ENCODE results near the gene CSRP2.

The CSRP2 gene

DNA sequence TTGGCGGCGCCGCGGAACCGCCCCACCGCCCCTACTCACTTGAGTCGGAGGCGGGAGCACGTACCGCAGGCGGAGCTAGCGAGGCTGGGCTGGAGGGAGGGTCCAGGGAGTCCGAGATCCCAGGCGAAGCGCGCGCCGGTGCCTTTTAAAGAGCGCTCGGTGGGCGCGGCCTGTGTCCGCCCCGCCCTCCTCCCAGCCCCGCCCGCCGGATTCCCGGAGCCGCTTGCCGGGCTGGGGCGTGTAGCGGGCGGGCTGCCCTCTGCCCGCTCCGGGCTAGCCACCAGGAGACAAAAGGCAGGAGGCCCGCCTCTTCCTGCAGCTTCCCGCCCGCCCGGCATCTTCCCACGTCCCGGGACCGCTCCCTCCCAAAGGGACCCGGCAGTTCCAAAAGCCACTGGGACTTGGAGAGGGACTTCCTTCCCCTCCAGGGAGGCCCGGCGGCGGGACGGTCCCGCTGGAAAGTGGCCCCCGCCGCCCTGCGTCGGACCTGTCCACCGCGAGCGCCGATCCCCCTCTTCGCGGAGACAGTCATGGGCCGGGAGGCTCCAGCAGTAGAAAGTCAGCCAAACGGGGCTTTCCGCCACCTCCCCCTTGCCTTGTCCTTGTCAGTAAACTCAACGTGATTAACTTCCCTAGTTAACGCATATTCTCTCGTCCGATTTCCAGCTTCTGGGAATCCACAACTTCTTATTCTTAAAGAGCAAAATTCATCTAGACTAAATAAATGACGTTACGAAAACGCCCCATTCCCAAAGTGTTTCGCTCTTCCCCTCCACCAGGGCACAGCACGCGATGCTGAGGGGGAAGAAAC, at the start of gene CSRP2:
CSRP2 (minus strand) TSS at position 121 of the 811 bp plus-strand sequence. CDS start 12,759 bp downstream, outside the sequence.
- DNase-seq, result peak; percentile 75

DNA sequence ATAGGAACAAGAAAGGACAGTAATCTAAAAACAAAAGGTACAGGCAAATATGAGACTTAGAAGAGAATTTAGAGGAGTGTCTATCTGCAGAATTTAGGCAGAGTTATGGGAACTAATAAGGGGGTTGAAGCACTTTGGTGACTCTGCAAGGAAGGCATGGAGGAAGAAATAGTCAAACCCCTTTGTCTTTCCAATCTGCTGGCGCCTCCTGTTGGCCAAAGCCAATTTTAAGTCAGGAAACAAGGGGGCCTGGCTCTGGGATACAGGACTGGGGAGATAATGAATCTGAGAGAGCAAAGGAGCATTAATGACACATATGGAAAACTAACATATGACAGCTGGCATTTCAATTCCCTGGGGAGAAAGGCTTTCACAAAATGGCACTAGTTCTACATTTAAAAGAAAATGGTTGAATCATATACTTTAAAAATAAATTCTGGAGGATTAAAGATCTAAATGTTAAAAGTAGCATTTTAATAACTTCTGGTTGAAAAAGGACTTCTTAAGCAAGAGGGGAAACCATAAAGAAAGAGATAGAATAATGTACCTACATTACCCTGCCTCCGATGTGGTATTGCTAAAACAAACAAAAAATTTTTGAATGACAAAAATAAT, 48.5 kb upstream of the CSRP2 start:
- no peak for DNase-seq

DNA sequence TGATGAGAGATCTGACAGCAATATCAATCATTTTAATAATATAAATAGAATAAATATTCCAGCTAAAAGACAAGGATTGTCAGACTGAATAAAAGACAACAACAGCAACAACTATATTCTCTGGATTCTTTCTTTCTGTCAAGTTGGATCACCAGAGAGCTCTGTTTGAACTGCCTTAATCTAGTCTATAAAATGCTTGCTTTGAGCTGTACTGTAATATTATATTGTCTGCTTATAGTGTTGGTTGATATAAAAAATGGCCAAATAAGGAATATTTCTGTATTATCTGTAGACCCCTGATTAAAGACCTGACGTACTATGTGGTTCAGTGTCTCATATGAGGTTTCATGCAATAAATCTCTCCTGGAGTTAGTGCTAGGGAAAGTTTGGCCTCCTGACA, 46.3 kb upstream of the CSRP2 start:
- DNase-seq, result no peak

DNA sequence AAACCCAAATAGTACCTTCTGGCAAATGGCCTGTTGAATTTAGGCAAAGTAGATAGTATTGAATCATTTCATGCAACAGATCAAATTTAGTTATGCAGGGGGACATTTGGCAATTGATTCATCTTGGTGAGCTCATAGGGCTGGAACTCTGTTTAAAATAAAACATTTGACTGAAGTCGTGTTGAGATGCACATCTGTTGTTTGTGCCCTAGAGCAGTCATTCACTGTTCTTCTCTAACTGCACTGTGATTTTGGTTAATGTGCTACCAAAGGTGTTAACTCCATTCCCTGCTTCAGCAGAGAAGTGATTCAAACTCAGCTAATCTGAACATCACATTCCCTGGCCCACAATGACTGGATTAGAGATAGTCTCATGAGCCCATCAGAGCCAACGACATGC, 44.0 kb upstream of the CSRP2 start:
- DNase-seq, result no peak

DNA sequence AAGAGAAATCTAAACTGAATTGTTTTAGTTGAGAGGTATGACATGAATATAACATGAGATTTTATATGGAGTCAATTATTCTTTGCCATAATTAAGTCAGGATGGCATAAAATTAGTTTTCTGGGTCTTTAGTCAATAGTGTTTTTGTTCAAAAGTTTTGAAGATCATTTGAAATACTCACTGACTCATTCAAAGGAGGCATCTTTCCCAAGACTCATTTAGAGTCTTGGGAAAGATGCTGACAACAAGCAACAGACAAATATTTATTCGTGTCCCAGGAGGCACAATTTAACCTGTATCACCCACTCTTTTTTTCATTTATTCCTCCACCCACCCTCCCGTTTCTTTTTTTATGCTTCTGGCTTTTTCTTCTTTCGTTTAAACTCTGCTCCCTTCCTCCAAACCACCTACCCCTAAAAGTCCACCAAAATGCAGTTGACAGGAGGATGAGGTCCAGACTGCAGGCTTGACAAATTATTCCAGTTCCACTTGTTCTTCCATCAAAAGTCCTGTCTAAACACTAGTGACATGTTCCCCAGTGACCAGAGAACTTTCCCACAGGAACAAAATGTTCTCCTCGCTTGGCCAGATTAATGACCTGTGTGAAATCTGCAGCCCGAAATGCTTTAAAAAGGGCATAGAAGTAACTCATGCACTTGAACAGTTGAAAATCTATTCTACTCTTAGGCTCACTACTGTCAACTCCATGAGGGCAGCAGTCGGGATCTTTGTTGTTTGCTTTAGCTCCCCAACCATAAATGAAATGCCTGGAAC, 43.3 kb upstream of the CSRP2 start:
- DNase-seq, result no peak

DNA sequence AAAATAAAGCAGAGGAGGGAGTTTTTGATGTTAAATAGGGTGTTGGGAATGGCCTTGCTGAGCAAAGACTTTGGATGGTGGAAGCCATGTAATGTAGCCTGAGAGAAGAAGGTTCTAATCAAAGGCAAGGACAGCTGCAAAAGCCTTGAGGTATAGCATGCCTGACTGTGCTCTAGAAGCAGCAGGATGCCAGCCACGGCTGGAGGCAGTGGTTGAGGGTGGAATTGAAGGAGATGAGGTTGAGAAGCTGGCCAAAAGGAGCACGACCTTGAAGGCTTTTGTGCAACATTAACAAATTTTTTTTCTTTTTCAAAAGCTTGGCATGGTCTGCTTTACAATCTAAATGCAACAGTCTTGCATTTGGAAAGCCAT, 42.3 kb upstream of the CSRP2 start:
- no peak for DNase-seq

DNA sequence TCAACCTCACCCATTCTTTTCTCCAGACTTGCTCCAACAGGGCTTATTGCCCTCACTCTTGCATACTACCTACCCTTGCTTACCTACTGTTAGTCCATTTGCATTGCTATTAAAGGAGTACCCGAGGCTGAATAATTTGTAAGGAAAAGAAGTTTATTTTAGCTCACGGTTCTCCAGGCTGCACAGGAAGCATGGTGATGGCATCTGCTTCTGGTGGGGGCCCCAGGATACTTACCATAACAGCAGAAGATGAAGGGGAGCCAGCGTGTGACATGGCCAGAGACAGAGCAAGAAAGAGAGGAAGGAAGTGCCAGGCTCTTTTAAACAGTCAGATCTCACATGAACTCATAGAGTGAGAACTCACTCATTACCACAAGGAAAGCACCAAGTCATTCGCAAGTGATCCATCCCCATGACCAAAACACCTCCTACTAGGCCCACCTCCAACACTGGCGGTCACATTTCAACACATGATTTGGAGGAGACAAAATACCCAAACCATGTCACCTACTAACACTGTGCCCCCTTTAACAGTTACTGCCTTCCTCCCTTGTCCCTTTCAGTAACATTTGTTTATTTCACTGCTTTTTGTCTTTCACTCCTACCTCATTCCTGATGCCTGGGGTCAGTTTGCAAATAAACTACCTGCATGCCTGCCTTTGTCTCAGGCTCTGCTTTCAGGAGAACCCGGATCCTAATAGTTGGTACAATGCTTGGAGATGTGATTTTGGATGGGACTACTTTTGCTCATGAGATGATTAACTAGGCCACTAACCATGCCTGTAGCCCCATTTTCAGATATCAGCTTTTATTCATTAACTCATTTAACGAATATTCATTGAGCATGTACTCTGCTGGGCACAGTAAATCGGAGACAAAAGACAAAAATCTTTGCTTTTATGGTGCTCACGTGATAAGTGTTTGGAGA, 41.6 kb upstream of the CSRP2 start:
- DNase-seq, result no peak

DNA sequence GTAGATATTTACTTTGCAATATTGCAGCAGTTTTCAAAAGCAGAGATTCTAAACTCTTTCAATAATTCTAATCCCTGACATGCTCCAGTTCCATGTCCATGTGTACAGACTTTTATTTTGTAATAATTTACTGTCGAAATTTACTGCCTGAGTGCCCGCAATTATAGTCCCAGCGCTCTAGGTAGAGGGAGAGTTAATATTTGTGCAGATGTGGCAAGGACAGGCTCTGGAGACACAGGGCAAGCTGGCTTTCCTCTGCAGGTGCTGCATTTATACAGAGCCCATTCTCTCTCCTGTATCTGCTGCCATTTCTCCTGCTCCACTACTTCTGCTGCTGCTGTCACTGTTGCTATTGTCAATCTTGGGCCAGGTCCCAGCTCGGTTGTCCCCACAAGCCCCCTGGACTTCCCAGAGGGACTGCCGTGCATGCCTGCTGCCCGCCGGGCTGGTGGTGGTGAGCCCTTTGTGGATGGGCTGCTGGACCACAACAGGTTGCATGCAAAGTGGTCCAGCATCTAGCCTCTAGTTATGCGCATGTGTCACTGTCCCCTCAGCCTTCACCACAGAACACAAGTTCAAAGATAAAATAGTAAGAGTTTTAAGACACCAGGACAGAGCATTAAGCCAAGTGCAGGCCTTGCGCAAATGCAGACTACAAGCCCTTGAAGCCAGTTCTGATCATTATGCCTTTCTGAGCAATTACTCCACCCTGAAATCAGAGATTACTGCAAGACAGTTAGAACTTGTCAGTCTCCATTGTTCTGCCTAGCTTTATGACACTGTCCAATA, 40.8 kb upstream of the CSRP2 start:
- DNase-seq, result no peak

DNA sequence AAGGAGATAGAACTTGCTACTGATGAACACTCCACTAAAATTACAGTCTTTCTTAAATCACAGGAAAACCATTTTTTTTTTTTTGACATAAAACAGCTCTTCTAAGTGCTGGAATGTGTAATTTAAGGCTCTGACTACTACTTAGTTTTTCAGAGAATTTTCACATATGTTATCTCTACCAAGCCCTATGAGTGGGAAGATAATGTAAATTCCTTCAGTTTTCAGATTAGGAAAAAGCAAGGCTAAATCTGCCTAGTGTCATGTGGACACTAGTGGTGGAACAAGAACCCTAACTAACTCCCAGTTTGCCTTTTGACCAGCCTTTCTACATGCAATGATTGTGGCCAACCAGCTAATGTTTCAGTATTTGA, 37.3 kb upstream of the CSRP2 start:
- DNase-seq, result no peak

DNA sequence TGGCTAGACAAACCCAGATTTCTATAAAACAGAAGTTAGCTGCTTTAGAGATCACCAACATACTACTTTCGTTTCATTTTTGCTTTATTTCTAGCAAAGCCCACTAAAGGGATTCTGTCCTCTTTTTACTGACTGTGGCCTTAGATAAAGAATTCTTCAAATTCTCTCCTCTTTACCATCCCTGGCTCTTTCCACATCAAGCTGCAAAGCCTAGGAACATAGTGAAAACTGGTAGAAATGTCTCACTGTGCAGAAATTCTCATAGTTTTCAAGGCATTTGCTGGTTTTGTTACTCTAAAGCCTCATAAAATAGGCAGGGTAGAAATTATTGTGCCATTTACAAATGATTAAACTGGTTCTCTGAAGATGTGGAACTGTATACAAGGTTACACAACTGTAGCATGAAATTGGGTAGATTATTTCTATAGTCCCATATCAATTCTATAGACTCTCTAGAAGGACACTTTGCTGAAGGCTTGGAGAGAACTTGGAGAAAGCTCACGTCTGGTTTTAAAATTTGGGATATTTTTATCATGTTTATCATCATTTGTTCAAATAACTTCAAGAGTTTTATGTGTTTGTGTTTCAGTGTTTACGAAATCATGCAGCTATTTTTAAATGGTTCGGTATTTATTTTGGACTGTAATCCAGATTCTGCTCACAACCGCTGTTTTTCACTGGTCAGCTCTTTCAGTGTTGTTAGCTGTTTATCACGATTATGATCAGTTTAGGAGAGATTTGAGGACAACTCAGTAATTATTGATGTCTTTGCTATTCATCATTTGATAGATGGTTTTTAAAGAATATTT, 36.7 kb upstream of the CSRP2 start:
- no peak for DNase-seq

DNA sequence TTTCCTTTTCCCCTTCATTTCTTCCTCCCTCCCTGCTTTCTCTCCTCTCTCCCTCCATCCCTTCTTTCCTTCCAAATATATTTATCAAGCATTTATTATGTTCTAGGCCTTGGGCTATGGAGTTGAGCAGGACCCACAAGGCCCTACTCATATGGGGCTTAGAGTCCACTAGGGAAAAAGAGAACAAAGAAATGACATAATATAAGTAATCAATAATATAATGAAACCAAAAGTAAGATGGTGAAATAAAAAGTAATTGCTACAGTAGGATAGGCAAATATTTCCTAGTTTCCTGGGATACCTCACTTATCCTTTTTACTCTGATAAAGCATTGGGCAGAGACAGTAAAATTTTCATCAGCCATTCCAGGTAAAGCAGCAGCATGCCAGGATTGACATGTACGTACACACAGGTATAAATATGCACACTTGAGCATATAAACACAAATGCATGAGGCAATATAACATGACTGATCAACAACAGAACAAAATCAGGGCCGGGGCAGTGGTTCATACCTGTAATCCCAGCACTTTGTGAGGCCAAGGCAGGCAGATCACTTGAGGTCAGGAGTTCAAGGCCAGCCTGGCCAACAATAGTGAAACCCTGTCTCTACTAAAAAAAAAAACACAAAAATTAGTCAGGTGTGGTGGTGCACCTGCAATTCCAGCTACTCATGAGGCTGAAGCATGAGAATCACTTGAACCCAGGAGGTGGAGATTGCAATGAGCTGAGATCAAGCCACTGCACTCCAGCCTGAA, 35.5 kb upstream of the CSRP2 start:
- no peak for DNase-seq

DNA sequence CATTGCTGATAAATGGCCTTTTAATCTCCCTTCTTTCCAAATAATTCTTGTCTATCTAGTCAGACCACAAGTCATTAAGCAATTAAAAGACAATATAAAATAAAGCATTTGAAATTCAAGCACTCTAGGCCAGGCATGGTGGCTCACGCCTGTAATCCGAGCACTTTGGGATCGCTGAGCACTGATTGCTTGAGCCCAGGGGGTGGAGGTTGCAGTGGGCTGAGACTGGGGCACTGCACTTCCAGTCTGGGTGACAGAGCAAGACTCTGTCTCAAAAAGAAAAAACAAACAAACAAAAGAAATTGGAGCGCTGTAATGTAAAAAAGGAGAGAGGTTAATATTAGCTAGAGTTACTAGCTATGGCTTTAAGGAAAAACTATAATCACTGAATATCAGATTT, 30.5 kb upstream of the CSRP2 start:
- DNase-seq, result peak; percentile 24

DNA sequence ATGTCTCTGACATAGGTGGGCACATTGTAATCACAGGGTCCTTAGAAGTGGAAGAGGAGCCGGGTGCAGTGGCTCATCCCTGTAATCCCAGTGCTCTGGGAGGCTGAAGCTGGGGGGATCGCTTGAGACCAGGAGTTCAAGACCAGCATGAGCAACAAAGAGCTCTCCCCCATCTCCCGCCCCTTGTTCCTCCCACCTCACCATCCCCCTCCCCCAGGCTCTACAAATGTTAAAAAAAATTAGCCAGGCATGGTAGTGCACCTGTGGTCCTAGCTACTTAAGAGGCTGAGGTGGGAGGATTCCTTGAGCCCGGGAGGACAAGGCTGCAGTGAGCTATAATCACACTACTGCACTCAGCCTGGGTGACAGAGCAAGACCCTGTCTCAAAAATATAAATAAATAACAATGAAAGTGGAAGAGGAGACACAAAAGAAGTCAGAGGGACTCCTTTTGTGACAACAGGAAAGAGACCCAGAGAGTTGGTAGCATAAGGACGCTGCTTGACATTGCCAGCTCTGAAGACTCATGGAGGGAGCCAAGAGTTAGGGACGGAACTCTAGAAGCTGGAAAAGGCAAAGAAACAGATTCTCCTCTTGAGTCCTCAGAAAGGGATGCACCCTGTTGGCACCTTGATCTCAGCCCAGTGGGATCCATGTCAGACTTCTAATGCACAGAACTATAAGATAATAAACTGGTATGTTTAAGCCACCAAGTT, 29.6 kb upstream of the CSRP2 start:
- no peak for DNase-seq

DNA sequence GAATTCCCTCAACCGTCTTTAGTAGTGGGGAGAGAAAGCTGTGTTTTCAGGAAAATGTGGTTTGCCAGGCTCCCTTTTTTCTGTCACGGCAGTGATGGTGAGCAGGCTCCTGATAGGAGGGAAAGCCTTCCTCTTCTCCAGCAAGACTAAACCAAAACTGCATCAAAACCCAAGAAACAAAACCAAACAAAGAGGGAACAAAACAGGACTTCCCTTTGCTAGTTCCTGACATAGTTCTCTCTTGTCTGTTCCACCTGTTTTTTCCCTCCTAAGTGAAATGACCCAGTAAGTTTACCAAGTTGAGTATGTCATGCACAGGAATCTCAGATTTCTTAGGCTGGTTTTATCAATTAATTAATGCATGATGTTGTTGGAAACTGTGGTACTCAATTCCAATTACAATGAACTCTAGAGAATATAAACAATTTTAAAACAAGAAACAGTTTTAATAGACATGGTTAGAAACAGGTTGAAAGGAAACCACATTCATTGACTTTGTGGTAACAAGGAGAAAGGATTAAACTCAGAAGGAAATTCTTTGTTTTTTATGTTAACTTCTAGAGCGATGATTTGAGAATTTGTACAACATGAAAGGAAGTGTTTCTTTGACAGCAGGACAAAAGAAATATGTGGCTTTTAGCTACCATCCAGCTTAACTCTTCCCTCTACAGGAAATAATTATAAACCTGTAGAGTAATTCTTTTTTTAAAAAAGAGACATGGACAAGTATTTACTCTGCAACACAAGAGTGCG, 23.0 kb upstream of the CSRP2 start:
- DNase-seq, result no peak

DNA sequence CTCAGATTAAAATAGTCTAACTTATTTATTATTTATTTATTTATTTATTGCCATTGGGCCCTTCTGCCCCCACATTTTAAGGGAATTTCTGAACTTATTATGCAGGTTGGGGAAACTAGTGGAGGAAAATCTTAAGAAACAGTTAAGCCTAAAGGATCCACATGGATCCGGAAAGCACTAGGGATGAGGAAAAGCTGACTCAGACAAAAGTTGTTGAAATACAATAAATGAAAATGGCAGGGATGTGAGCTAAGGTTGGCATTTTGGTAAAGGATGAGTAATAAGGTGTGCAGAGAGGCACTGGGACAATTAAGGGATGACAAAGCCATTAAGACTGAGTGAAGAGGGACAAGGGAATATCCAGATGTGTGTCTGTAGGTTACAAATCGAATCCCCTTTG, 20.7 kb upstream of the CSRP2 start:
- DNase-seq, result no peak

DNA sequence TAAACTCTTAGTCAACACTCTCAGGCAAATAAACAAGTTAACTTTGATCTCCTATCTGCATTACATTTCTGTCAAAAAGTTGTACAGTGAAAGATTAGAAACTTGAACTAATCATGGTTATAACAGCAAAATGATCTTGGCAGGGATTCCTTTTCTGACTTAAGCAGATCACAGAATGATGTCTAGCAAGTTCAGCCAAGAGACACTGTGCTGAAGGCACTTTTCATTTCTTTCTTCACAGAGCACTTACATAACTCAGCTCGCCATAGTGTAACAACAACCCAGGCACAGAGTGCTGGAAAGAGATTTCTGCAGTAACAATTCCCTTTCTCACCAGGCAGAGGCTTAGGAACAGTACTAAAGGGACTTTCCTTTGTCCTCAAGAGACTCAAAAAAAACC, 19.6 kb upstream of the CSRP2 start:
- DNase-seq, result no peak

DNA sequence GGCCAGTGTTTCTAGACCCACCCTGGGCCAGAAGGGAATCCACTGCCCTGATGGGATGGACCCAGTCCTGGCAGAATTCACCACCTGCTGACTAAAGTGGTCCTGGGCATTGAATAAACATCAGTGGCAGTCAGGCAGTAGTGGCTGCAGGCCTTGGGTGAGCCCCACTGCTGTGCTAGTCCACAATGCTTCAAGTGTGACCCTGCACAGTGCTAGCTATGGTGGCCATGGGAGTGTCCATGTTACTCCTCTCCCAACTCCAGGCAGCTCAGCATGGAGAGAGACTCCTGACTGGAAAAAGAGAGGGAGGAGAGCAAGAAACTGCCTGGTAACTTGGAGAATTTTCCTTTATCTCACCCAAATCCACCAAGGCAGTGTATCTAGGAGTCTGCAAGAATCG, 17.5 kb upstream of the CSRP2 start:
- no peak for DNase-seq

DNA sequence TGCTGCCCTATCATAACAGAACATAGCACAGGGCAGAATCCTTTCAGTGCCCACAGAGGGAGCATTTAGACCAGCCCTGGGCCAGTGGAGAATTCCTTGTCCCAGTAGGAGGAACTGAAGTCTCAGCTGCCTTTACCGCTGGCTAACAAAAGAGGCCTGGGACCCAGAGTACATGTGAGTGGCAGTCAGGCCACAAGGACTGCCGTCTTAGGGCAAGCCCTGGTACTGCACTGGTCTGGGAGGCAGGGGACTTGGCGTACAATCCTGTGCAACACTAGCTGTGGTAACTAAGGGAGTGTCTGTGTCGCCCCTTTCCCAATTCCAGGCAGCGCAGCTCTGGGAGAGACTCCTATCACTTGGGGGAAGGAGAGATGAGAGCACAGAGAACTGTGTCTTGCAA, 17.0 kb upstream of the CSRP2 start:
- DNase-seq, result no peak

DNA sequence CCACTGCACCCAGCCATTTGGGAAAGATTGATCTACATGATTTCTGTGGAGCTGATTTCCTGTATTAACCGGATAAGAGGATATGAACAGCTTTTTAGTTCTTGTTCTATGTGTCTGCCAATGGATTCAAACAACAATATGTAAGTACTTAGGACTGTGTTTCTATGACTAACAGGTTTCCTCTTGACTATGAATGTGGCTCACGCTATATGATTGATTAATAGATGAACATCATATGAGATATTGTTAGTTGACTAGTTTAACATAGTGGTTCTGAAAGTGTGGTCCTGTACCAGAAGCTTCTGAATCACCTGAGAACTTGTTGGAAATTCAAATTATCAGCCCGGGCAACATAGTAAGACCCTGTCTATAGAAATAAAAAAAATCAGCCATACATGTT, 12.8 kb upstream of the CSRP2 start:
- DNase-seq, result no peak
